ENCODE data around the gene ANAPC13. TPM values are rescaled to one million over a fixed set of nuclear protein-coding genes. Genes with fewer than 3 reads are reported as not detected.

Gene ANAPC13
- total RNA-seq, 1 experiment from 2014 or later = 52.7 TPM

DNA sequence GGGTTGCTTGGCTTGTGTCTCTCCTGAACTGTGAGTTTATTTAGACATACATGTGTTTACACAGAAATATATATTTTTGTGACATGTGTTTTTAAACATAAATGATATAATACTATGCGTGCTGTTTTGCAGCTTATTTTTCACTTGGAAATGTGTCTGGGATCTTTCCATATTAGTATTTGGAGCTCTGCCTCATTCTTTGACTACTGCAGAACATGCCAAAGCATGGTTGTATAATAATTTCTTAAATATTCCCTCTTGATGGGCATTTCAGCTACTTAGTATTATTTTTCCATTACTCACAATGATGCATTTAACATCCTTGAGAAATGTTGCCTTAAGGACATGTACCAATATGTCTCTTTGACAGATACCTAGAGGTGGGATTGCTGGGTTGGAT, 19.5 kb downstream of the ANAPC13 start:
- no peak for DNase-seq
- H3K4me3 ChIP-seq = no peak overlapping the region
- no TSS peak for BruUV-seq (replicated peaks)
- POLR2A ChIA-PET (ENCODE audit: unreplicated experiment) = no interaction called here
- no peak overlapping the region for H3K4me2 ChIP-seq
- CTCF ChIA-PET = no interaction called here
- H3K27ac ChIP-seq = no peak overlapping the region
- H3K9me3 ChIP-seq (ENCODE audit: insufficient read depth, low read depth) = no peaks in the 10 kb centered on the region
- H3K36me3 ChIP-seq (ENCODE audit: low read depth) = no peaks in the 10 kb centered on the region
- TF ChIP-seq, protein P1, sequence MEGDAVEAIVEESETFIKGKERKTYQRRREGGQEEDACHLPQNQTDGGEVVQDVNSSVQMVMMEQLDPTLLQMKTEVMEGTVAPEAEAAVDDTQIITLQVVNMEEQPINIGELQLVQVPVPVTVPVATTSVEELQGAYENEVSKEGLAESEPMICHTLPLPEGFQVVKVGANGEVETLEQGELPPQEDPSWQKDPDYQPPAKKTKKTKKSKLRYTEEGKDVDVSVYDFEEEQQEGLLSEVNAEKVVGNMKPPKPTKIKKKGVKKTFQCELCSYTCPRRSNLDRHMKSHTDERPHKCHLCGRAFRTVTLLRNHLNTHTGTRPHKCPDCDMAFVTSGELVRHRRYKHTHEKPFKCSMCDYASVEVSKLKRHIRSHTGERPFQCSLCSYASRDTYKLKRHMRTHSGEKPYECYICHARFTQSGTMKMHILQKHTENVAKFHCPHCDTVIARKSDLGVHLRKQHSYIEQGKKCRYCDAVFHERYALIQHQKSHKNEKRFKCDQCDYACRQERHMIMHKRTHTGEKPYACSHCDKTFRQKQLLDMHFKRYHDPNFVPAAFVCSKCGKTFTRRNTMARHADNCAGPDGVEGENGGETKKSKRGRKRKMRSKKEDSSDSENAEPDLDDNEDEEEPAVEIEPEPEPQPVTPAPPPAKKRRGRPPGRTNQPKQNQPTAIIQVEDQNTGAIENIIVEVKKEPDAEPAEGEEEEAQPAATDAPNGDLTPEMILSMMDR (conservative IDR thresholded peaks at IDR 0.05) = no peak
- TF ChIP-seq EZH2 (IDR thresholded peaks at IDR 0.05; ENCODE audit: low read depth) = no peak
- no peaks in the 10 kb centered on the region for H4K20me1 ChIP-seq (ENCODE audit: insufficient read depth)
- intact Hi-C loops (cut with micrococcal nuclease; ENCODE audit: unreplicated experiment) = no loop called here
- peaks cover 2% of the 10 kb centered on the region; the same call in 1 of the 2 replicates for H3F3A ChIP-seq (ENCODE audit: insufficient read depth, low read depth)
- peaks cover 24% of the 10 kb centered on the region for H3K4me1 ChIP-seq (replicated peaks; ENCODE audit: insufficient read depth)
- H2AFZ ChIP-seq = no peak overlapping the region
- no peaks in the 10 kb centered on the region for H3K9me2 ChIP-seq (ENCODE audit: insufficient read depth)
- no peaks in the 10 kb centered on the region for H3K27me3 ChIP-seq (ENCODE audit: insufficient read depth, low read depth)
- H3K79me2 ChIP-seq (ENCODE audit: low read depth) = no peaks in the 10 kb centered on the region

DNA sequence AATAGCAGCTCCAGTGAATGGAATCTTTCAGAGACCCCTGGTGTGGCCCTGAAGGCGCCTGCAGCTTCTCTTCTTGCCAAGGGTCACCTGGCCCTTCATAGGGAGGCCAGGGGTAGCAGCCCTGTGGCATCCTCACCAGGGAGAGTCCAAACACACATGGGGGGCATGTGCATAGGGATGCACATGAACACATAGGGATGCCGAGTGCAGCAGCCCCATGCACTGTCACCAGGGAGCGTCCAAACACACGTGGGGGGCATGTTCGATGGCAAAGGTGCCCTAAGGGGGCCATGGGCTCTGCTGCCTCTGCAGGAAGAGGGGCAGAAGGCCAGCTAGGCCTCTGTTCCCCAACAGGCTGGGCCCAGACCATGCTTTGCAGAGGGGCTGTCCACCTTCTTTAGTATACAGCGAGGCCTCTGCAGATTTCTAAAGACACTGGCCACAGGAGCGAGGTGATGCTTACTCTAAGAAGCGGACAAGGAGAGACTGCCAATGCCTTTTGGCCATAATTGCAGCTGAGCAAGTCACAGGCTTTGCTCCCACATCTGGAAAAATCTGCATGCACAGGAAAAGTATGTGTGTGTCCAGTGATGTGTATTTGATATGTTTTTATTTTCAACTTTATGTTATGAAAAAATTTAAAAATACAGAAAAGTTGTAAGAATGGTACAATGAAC, 21.0 kb downstream of the ANAPC13 start:
- H3K36me3 ChIP-seq (ENCODE audit: low read depth) = no peaks in the 10 kb centered on the region
- DNase-seq = no peak
- H3K4me2 ChIP-seq = no peak overlapping the region
- BruUV-seq (replicated peaks) = no TSS peak
- H3K9me3 ChIP-seq (ENCODE audit: insufficient read depth, low read depth) = no peaks in the 10 kb centered on the region
- H4K20me1 ChIP-seq (ENCODE audit: insufficient read depth) = no peaks in the 10 kb centered on the region
- peaks cover 8% of the 10 kb centered on the region; the same call in 1 of the 2 replicates for H3K4me1 ChIP-seq (replicated peaks; ENCODE audit: insufficient read depth)
- intact Hi-C loops (cut with micrococcal nuclease; ENCODE audit: unreplicated experiment) = no loop called here
- no peaks in the 10 kb centered on the region for H3K27me3 ChIP-seq (ENCODE audit: insufficient read depth, low read depth)
- POLR2A ChIA-PET (ENCODE audit: unreplicated experiment) = no interaction called here
- H3K79me2 ChIP-seq (ENCODE audit: low read depth) = no peaks in the 10 kb centered on the region
- H3K27ac ChIP-seq = no peak overlapping the region
- CTCF ChIA-PET = no interaction called here
- H3K9me2 ChIP-seq (ENCODE audit: insufficient read depth) = no peaks in the 10 kb centered on the region
- no peak overlapping the region for H3K4me3 ChIP-seq
- TF ChIP-seq EZH2 (IDR thresholded peaks at IDR 0.05; ENCODE audit: low read depth) = no peak
- TF ChIP-seq, protein P1 (conservative IDR thresholded peaks at IDR 0.05) = no peak
- H2AFZ ChIP-seq = no peak overlapping the region
- no peaks in the 10 kb centered on the region; the same call in 1 of the 2 replicates for H3F3A ChIP-seq (ENCODE audit: insufficient read depth, low read depth)

DNA sequence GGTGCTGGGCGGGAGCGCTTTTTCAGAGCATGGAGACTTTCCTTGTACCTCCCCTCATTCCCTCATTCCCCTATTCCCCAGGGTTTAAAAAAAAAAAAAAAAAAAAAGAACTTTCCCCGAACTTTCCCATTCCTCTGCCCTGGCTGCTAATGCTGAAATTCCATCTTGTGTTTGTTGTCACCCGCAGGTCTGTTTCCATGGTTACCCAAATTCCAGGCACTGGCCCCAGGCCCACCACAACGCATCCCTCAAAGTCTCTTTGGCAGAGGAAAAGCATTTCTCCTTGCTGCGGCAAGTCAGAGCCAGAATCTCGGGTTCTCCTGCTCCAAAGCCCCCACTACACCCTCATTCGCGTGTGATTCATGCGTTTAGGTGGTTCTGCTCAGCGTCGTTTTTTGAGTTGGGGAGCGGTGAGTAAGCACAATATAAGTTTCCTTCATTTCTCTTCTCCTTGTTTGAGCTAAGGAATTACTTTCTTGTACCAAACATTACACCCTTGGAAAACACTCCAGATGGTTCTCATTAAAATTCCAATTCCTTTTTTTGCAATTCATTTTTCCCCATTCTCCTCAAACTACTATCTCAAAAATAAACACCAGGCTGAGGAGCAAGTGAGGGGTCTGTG, 21.6 kb downstream of the ANAPC13 start:
- no peak for DNase-seq
- CTCF ChIA-PET = no interaction called here

More for the DNA sequence above, 21.6 kb downstream of the ANAPC13 start:
- Histone ChIP-seq H3K4me1 (replicated peaks; ENCODE audit: insufficient read depth) (peaks cover 7% of the 10 kb centered on the region; the same call in 1 of the 2 replicates), H2AFZ (no peak overlapping the region), H3K27ac (no peak overlapping the region), H4K20me1 (ENCODE audit: insufficient read depth) (no peaks in the 10 kb centered on the region), H3K4me2 (no peak overlapping the region), H3K9me3 (ENCODE audit: insufficient read depth, low read depth) (no peaks in the 10 kb centered on the region), H3F3A (ENCODE audit: insufficient read depth, low read depth) (no peaks in the 10 kb centered on the region), H3K36me3 (ENCODE audit: low read depth) (no peaks in the 10 kb centered on the region), H3K27me3 (ENCODE audit: insufficient read depth, low read depth) (no peaks in the 10 kb centered on the region), H3K4me3 (no peak overlapping the region), H3K9me2 (ENCODE audit: insufficient read depth) (no peaks in the 10 kb centered on the region), H3K79me2 (ENCODE audit: low read depth) (no peaks in the 10 kb centered on the region)
- POLR2A ChIA-PET (ENCODE audit: unreplicated experiment) = no interaction called here
- intact Hi-C loops (cut with micrococcal nuclease; ENCODE audit: unreplicated experiment) = no loop called here
- BruUV-seq (replicated peaks) = no TSS peak
- TF ChIP-seq, protein P1 (conservative IDR thresholded peaks at IDR 0.05) = no peak
- no peak for TF ChIP-seq EZH2 (IDR thresholded peaks at IDR 0.05; ENCODE audit: low read depth)

All from PC-9 (cell line).